Activated CD4-positive, alpha-beta T cell treated with anti-CD3 and anti-CD28 coated beads, Interleukin-2, amount 50 U/mL, for 24 hours (primary cell): ENCODE data around the gene GGNBP2.
"Not testable (repeated sequence)": the region's sequence is repeated elsewhere in the genome, so short reads cannot be mapped to it uniquely, and the experiment has no call there.

ENCODE experiments used
- DNase-seq, 2 donors: peaks; one replicate each; pipeline ENCODE4 v3.0.0-alpha.2; 2020; ENCODE audit warnings: low read depth in 1 of 2, low spot score in 1 of 2

The GGNBP2 gene

DNA sequence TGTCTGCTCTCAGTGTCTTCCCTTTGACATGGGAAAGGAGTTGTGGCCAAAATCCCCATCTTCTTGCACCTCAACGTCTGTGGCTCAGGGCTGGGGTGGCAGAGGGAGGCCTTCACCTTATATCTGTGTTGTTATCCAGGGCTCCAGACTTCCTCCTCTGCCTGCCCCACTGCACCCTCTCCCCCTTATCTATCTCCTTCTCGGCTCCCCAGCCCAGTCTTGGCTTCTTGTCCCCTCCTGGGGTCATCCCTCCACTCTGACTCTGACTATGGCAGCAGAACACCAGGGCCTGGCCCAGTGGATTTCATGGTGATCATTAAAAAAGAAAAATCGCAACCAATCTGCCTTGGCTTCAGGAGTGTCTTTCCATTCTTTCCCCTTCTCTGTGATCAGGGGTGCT is 55.7 kb downstream of the GGNBP2 start:
- DNase-seq: no peak

DNA sequence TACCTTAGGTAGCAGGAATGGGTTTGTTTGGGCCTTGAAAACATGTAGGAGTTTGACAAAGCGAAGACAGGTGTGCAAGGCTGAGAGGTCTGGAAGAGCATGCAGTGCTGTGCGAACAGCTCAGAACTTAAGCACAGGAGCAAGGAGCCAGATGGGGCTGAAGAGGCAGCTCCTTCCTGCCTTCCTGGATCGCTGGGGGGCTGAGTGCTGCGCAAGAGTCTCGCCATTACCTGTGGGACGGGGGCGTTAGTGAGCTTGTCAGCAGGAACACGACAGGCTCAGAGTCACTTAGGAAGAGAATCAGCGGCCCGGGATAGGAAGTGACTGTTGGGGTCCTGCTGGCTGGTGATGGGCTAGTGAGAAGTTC is 56.2 kb downstream of the GGNBP2 start:
- no peak for DNase-seq

DNA sequence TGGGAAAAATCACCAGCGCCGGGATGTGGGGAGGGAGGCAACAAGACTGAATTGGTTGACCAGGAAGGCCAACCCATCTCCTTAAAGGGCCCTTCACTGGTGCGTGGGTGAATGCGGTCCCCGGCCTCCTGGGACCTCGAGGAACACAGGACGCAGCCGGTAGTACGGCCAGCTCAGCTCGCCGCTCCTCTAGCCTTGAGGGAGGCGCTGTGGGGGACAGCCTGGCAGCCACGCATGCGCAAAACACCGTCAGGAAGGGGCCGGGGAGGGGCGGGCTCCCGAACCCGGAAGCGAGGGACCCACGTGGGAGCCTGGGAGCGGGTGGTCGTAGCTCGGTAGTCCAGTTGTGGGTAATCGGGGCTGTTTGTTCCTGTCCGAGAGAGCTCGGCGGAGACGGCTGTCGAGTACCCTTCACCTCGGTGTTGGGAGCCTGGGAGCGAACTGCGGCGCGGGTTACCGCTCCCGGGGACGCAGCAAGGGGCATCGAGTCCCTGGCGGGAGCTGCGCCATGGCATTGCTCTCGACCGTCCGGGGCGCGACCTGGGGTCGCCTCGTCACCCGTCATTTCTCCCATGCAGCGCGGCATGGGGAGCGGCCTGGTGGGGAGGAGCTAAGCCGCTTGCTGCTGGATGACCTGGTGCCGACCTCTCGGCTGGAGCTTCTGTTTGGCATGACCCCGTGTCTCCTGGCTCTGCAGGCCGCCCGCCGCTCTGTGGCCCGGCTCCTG is 56.7 kb downstream of the GGNBP2 start, which contains the start of gene MRM1:
MRM1 (plus strand) TSS at position 281 of the 727 bp plus-strand sequence; CDS start at position 509, 228 bp downstream.
- peak; percentile 83 to 90 for DNase-seq

DNA sequence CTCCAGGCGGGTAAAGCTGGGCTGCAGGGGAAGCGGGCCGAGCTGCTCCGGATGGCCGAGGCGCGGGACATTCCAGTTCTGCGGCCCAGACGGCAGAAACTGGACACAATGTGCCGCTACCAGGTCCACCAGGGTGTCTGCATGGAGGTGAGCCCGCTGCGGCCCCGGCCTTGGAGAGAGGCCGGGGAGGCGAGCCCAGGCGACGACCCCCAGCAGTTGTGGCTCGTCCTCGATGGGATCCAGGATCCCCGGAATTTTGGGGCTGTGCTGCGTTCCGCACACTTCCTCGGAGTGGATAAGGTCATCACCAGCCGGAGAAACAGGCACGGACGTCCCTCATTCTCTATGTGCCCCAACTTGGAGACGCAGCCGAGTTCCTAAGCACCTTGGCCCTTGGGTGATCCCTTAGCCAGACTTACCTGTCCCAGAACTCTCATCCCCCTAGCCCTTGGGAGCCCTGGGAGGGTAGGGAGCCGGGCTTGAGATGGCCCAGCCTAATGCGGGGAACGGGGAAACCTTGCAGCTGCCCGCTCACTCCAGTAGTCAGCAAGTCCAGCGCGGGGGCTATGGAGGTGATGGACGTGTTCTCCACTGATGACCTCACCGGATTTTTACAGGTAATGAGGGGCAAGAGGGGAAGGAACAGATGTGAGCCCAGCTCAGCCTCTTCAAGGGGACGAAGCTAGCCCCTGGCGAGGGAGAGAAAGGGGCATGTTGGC is 57.5 kb downstream of the GGNBP2 start:
- no peak for DNase-seq

DNA sequence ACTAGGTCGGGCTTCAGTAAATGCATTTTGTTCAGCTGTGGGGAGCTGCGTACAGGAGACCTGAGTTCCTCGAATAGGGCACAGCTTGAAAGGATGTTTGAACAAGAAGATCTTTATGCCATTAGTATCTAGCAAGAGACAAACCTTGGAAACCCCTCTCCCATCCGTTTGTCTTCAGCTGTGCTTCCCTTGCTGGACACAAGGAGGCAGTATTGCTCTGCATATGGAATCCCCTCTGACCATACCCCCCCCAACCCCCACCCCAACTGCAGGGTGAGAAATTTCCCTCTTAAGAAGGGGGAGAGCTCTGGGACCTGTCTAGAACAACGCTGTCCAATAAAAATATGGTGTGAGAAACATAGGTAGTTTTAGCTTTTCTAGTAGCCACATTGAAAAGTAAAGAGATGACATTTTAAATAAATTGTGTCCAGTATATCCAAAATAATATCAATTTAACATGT is 58.2 kb downstream of the GGNBP2 start:
- peak; percentile 43 to 69 for DNase-seq

DNA sequence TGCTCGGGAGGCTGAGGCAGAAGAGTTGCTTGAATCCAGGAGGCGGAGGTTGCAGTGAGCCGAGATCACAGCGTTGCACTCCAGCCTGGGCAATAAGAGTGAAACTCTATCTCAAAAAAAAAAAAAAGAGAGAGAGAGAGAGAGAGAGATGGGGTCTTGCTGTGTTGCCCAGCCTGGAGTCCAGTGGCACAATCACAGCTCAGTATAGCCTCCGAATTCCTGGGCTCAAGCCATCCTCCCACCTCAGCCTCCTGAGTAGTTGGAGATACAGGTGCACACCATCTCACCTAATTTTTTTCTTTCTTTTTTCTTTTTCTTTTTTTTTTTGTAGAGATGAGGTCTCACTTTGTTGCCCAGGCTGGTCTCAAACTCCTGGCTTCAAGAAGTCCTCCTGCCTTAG is 60.3 kb downstream of the GGNBP2 start:
- DNase-seq: not testable (repeated sequence)

DNA sequence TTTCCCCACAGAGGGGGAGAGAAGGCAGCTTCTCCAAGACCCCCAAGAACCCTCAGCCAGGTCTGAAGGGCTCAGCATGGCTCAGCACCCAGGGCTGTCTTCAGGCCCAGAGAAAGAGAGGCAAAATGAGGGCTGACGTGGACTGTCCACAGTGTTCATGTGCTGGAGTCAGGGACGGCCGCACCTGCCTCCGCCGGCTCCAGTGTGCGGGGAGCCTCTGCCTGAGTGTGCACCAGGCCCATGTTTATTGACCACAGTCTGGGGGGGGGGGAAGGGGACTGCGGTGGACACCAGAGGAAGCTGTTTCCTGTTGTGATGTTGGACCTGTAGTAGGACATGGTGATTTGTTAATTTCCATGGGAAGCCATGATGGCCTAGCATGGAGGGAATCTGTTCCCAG is 63.6 kb downstream of the GGNBP2 start:
- no peak for DNase-seq

DNA sequence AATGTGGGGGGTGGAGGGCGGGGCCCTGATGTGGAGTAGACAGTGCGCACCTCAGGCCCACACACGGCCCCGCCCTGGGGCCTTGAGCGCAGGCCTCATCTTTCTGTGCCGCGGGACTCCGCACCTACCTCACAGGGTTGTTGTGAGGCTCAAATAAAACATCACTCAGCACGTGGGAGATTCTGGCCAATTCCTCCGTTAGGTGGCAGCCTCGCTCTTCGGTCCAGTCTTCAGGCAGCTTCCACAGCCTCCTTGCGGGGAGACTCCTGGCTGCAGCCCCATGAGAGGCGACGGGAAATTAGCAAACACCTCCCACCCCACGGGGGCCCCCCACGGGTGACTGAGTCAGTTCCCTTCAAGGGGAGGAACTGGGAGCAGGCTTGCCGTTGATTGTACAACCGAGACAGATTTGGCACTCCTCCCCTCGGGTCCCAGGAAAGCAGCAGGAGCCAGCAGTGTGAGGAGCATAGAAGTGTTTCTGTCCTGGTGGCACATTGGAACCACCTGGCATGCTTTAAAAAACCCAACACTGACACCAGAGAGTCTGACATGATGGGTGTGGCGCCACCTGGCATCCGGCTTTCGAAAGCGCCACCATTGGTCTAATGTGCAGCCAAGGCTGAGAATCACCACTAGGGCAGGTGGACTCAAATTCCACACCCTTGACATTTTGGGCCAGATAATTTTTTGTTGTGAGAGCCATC is 64.2 kb downstream of the GGNBP2 start:
- no peak for DNase-seq

DNA sequence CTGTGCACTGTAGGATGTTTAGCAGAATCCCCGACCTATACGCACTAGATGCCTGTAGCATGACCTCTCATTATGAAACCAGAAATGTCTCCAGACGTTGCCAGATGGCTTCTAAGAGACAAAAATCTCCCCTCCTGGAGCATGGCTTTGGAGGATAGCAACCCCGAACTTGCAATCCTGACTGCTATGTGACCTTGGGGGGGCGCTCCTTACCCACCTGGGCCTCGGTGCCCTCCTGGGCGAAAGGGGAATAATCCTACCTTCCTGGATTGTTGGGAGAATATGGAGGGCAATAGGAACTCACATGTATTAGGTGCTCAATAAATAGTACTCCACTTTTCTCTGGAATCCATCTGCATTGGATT is 64.8 kb downstream of the GGNBP2 start:
- DNase-seq: no peak

DNA sequence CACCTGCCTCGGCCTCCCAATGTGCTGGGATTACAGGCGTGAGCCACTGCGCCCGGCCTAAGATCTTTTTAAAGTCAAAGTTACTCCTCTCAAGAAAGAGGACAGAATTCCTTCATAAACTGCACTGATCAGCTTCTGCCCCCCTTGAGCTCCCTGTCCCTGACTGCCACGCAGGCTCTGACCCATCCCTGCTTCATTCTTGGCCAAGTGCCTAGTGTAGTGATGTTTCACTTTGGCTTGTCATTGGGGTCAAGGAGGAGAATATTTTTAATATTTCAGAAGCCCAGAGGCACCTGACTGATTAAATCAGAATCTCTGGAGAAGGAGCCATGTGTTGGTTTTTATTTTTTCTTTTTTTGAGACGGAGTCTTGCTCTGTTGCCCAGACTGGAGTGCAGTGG is 65.8 kb downstream of the GGNBP2 start:
- no peak for DNase-seq

DNA sequence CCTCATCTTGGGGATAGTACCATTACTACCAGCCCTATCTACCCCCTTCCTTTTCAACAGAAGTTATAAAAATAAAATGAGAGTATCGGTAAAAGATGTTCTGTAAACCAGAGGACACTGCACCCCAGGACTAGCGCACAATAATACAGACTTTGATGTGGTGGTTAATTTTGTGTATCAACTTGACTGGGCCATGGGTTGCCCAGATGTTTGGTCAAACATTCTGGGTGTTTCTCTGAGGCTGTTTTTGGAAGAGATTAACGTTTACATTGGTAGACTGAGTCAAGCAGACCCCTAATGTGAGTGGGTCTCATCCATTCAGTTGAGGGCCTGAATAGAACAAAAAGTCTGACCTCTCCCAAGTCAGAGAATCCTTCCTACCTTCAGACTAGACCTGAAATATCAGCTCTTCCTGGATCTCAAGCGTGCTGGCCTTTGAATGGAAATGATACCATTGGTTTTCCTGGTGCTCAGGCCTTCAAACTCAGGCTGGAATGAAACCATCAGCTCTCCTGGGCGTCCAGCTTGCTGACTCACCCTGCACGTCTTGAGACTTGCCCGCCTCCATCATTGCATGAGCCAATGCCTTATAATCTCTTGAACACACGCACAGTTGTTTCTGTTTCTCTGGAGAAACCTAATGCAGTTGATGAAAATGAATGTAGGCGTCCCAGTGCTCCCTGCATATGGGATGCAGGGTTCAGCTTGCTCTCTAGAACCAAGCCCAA is 66.8 kb downstream of the GGNBP2 start:
- DNase-seq: no peak

DNA sequence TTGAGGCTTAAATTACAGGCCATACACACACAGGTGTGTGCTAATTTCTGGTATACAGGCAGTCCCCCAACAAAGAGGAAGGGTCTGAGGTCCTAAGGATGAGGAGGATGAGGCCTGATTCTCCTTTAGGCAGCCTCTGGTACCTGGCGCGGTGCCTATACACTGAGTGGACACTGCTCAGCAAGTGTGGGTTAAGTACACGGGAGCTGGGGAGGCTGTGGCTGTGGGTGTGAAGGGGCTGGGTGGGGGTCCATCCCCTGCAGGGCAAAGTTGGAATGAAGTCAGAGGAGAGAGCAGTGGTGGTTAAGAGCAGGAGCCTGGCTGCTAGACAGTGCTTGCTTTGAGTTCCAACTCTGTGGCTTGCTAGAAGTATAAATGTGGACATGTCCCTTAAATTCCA is 67.6 kb downstream of the GGNBP2 start:
- DNase-seq: no peak

DNA sequence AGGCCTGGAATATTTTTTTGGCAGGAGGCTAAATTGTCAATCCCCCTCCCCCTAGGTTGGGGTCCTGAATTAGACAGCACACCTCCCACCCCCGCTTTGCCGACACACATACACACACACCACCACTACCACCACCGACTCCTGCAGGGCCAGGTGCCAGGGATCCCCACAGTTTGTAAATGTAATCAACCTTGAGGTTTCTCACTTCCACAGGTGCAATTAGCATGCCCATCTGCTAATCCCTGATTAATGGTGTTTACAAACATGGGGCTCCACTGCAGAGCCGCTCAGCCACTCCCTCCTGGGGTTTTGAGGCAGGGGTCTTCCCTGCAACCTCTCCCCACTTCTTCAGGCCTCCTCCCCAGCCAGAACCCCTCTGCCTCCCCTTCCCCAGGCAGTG is 68.4 kb downstream of the GGNBP2 start:
- DNase-seq: no peak

DNA sequence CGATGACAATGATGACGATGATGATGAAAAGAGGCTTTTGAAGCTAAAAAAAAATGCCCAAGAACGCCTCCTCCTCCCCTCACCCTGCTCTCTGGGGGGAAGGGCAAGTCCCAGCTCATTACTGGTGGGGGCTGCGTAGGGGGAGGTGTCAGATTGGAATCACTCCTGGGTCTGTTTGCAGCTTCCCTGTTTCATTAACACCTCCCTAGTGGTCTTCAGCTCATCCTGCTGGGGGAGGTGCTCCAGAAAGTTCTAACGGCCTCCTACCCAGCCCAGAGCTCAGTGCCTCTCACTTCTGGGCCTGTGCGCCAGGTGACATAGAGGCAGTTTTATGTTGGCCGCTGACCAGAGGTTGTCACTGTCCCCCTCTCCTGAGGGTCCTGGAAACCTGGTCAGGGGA is 69.4 kb downstream of the GGNBP2 start:
- no peak for DNase-seq

DNA sequence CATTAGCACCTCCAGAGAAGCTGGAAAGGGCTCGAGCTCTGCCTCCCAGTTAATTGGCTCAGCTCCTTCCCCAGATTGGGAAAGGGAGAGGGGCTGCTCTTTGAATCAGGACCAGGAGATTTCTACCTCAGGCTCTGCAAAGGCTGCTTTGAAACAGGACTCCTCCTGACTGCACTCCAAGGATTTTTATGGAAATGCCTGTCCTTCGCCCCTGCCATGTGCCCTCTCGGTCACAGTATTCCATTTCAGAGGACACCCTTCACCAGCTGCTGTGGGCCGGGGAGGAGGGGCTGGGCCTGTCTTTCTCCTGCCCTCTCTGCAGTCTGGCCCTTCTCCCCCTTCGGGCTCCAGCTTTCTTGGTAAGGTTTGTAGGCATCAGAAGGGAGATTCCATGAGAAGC is 70.2 kb downstream of the GGNBP2 start:
- DNase-seq: no peak

DNA sequence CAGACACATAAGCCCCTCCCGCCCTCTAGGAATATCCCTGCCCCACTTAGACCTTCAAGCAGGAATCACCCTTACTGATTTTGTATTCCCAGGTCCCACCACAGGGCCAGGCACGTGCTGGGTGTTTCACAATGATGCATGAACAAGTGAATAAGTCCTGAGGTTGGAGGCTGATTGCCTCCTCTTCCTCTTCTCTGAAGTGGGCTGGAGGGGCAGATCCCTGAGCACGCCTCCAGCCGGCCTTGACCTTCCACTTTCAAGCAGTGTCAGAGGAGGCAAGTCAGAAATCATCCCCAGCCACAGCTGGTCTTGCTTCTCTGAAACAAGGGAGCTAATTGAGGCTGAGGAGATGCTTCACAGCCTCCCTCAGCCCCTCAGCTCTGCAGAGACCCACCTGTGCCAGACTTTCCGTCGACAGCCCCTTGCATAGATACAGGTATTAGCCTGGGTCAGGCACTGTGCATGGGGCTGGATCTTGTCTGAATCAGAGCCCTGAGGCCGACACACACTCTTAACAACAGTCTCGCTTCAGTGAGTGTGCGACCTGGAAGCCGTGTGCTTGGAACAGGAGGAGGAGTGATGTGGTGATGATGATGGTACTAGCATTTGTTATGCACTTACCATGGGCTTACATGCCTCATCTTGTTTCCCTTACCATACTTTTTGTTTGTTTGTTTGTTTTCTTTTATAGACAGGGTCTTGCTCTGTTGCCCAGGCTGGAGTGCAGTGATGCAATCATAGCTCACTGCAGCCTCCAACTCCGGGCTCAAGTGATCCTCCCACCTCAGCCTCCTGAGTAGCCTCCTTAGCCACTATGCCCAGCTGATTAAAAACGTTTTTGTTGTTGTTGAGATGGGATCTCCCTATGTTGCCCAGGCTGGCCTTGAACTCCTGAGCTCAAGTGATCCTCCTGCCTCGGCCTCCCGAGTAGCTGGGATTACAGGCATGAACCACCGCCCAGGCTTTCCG is 71.6 kb downstream of the GGNBP2 start:
- no peak for DNase-seq

DNA sequence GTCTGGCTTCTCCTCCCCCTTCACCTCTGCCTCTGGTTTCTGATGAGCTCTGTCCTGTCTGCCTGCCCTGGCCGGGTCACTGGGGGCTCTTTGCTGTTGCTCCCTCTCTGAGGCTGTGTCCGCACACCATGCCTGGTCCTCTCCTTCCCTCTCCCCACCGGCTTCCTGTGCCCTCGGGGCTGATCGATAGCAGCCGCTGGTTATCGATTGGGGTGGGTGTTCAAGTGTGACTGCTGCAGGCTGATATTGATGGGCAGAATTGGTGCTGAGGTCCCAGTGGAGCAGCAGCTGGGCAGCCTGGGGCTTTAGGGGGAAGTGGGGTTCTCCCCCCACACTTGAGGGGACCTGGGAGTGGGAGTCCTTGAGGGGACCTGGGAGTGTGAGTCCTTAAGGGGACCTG is 73.1 kb downstream of the GGNBP2 start:
- no peak for DNase-seq

DNA sequence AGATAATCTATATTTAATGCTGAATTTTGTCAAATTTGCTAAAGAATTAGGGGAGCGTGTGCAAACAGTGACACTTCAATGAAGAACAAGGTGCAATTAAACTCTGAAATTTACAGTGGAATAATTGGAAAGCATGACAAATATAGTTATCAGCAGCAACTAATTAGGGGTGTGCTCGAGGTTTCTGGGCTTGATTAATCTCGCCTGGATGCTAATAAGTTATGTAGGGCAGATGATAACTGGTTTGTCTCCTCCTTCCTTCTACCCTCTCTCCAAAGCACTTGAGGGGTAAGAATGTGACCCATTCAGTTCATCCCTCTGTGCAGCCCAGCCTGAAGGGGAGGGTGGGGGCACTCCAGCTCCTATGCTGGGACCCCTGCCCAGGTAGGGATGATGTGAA is 78.6 kb downstream of the GGNBP2 start:
- no peak for DNase-seq

DNA sequence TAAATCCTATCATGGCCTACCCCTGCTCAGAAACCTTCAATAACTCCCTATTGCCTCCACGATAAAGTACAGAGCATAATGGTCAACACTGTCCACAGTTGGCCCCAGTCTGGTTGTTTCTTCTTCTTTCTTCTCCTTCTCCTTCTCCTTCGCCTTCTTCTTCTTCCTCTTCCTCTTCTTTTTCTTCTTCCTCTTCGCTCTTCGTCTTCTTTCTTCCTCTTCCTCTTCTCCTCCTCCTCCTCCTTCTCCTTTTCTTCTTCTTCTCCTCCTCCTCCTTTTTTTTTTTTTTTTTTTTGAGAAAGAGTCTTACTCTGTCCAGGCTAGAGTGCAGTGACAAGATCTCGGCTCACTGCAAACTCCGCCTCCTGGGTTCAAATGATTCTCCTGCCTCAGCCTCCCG is 80.5 kb downstream of the GGNBP2 start:
- no peak for DNase-seq

DNA sequence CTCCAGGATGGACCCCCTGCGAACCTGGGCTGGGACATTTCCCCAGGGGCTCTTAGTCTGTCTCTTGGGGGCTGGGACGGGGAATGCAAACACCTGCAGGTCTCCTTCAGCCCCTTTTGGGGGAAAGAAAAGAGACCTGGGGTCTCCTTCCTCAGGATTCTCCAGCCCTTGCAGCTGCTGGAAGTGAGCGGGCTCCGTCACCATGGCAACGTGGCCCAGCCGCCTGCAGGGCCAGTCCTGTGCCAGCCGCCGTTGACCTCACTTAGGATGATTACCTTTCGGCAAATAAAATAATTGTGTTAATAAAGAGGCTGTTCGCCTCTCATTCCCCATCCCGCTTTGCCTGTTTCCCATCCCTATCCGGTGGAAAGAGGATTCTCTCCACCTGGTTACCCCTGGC is 82.4 kb downstream of the GGNBP2 start:
- no peak for DNase-seq
